Measurements from ENCODE around the gene FER. TPM values are rescaled to one million over a fixed set of nuclear protein-coding genes. Genes with fewer than 3 reads are reported as not detected.

Gene FER
- total and polyA plus RNA-seq, 2 donors: 2.8 to 8.8 TPM

DNA sequence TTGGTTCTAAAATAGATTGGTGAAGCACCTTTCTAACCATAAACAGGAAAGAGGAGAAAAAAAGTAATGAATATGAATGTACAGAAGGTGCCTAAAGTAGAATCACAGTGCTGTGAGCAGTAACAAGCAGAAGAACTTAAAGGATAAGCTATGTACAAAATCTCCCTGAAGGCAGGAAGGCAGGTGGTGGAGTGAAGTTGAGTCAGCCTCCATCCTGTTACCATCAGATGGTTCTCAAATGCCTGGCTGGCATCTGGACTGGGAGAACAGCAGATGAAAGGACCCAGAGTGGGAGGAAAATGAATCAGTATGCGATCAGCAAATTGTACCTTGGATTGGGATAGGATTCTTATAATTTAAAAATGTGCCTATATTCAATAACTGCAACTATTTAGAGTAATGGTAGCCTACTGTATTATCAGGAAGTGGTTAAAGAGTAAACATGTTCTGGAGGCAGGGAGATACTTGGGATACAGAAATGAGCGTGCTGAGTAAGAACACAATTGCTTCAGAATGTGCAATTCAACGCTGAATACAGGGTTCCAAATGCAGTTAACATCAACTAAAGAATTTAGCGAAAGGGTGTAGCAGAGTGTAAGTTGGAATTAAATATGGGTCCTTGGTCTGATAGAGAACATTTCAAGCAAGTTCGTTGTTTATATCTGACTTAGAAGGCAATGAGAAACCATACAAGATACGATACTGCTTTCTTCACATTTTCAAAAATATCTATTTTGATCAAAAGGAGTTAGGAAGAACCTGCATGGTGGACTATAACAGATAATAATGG is 21.1 kb upstream of the FER start:
- H3K27ac ChIP-seq (ENCODE audit: low read depth in 1 of 2, low read length in 1 of 2): no peak overlapping the region
- H3K36me3 ChIP-seq (ENCODE audit: control insufficient read depth in 2 of 2, insufficient read depth in 2 of 2, low read length in 1 of 2): no peaks in the 10 kb centered on the region
- H3K27me3 ChIP-seq (ENCODE audit: control insufficient read depth in 2 of 2, insufficient read depth in 1 of 2, low read length in 1 of 2): peaks cover 0 to 13% of the 10 kb centered on the region in 2 donors
- DNase-seq (ENCODE audit: low read depth in 6 of 9, low spot score in 9 of 9): no peak
- H3K9me3 ChIP-seq (ENCODE audit: control insufficient read depth in 2 of 2, insufficient read depth in 1 of 2, low read length in 1 of 2): no peaks in the 10 kb centered on the region
- H3K4me1 ChIP-seq (ENCODE audit: control insufficient read depth in 2 of 2, insufficient read depth in 2 of 2, low read length in 2 of 2): peaks cover 0 to 9% of the 10 kb centered on the region in 2 donors
- 95% methylated on average over 6 of the region's 6 CpGs for WGBS
- no peak overlapping the region for H3K4me3 ChIP-seq (ENCODE audit: low read length in 2 of 2)

DNA sequence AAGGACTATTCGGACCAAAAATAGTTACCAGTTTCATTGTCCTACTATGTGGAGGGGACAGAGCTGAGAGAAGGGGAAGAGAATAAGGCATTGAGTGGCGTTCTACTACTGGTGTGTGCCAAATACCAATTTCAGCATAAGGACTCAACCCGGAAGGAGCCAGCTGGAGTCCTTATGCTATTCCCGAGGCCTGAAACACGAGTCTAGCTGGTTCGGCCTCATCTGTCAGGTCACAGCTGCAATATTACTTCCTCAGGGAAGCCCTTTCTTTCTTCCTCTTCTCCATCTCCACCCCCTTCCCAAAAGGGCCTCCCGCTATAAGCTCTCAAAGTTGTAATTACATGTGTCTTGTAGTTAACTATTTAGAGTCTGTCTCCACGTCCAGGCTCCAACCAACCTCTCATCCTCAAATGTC is 20.5 kb upstream of the FER start:
- Histone ChIP-seq H3K4me3 (ENCODE audit: low read length in 2 of 2) (peak overlapping the region in 1 of 2 donors; percentile 64), H3K9me3 (ENCODE audit: control insufficient read depth in 2 of 2, insufficient read depth in 1 of 2, low read length in 1 of 2) (no peaks in the 10 kb centered on the region), H3K27me3 (ENCODE audit: control insufficient read depth in 2 of 2, insufficient read depth in 1 of 2, low read length in 1 of 2) (peaks cover 0 to 13% of the 10 kb centered on the region in 2 donors), H3K27ac (ENCODE audit: low read depth in 1 of 2, low read length in 1 of 2) (no peak overlapping the region), H3K36me3 (ENCODE audit: control insufficient read depth in 2 of 2, insufficient read depth in 2 of 2, low read length in 1 of 2) (no peaks in the 10 kb centered on the region), H3K4me1 (ENCODE audit: control insufficient read depth in 2 of 2, insufficient read depth in 2 of 2, low read length in 2 of 2) (peaks cover 0 to 9% of the 10 kb centered on the region in 2 donors)
- 43% methylated on average over 8 of the region's 8 CpGs for WGBS
- peak in 2 of 9 donors; percentile 4 to 17 for DNase-seq (ENCODE audit: low read depth in 6 of 9, low spot score in 9 of 9)

DNA sequence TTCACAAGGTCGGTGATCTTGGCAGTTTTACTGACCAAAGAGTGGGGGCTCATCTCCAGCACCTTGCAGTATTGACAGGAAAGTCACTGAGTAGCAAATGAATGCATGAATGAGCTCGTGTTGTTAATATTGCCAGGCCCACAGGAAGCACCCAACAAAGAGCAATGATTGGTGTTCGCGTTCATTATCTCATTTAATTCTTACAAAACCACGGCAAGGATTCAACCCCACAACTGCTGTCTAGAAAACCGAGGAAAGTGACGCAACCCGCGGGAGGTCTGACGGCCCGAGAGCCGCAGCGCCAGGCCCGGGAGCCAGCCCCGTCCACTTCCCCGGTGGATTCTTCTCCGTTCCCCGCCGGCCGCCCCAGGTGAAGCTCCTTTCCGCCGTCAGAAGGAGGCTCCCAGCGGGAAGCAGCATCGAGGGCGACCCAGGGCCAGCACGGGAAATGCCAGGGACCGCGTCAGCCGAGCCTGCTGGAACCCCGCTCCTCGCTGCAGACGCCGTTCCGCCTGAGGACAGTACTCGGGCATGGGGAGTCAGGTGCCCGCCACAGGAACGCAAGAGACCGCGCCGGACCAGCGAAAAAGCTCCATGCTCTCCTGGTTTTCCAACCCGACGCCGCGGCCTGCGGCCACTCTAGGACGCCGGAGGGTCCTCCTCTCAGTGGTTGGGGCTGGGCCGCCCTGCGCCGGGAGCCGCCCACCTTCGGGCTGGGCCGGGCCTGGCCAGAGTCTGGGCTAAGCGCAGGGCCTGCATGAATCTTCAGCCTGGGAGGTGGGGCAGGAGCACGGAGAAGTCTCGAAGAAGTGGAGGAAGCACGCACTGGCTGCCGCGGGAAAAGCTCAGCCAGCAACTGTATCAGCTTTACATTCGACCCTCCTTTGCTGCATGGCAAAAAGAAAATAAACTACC is 19.8 kb upstream of the FER start:
- no peaks in the 10 kb centered on the region for H3K36me3 ChIP-seq (ENCODE audit: control insufficient read depth in 2 of 2, insufficient read depth in 2 of 2, low read length in 1 of 2)
- peak overlapping the region; percentile 56 to 64 for H3K4me3 ChIP-seq (ENCODE audit: low read length in 2 of 2)
- peak overlapping the region; percentile 61 to 83 for H3K27ac ChIP-seq (ENCODE audit: low read depth in 1 of 2, low read length in 1 of 2)
- peaks cover 0 to 13% of the 10 kb centered on the region in 2 donors for H3K27me3 ChIP-seq (ENCODE audit: control insufficient read depth in 2 of 2, insufficient read depth in 1 of 2, low read length in 1 of 2)
- WGBS: under 1% methylated on average over 61 of the region's 61 CpGs
- H3K9me3 ChIP-seq (ENCODE audit: control insufficient read depth in 2 of 2, insufficient read depth in 1 of 2, low read length in 1 of 2): no peaks in the 10 kb centered on the region
- peaks cover 0 to 9% of the 10 kb centered on the region in 2 donors for H3K4me1 ChIP-seq (ENCODE audit: control insufficient read depth in 2 of 2, insufficient read depth in 2 of 2, low read length in 2 of 2)
- DNase-seq (ENCODE audit: low read depth in 6 of 9, low spot score in 9 of 9): peak in 4 of 9 donors; percentile 30 to 60 (median 38)

DNA sequence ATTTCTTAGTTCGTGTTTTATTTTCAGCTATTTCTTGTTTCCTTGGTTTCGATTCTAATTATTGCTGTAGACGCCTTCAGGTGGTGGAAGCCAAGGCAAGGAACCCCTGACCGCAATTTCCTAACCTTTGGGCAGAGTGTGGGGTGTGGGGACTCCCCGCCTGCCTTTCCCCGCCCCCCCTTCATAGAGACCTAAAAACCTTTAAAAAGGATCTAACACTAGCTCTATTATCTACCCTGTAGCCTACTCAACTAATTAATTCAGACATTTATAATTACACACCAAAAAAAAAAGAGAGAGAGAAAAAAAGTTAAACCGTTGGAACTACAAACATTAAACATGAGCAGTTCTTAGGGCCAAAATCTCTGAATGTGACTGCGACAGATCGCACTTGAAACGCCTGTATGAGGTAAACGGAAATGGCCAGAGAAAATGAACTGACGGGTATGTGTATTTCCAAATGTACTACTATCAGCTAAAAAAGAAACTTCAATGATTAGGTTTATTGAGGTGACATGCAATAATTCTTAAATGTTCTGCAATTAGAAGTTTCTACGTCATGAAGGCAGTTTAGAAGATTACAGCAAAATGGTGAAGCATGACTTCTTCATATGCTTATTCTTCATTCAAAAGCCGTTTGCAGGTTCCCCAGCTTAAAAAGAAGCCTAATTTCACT is 19.0 kb upstream of the FER start:
- no peaks in the 10 kb centered on the region for H3K9me3 ChIP-seq (ENCODE audit: control insufficient read depth in 2 of 2, insufficient read depth in 1 of 2, low read length in 1 of 2)
- WGBS: 8% methylated on average over 14 of the region's 14 CpGs
- no peaks in the 10 kb centered on the region for H3K36me3 ChIP-seq (ENCODE audit: control insufficient read depth in 2 of 2, insufficient read depth in 2 of 2, low read length in 1 of 2)
- H3K27me3 ChIP-seq (ENCODE audit: control insufficient read depth in 2 of 2, insufficient read depth in 1 of 2, low read length in 1 of 2): peaks cover 0 to 13% of the 10 kb centered on the region in 2 donors
- H3K4me3 ChIP-seq (ENCODE audit: low read length in 2 of 2): peak overlapping the region; percentile 56 to 64
- peaks cover 0 to 9% of the 10 kb centered on the region in 2 donors for H3K4me1 ChIP-seq (ENCODE audit: control insufficient read depth in 2 of 2, insufficient read depth in 2 of 2, low read length in 2 of 2)
- H3K27ac ChIP-seq (ENCODE audit: low read depth in 1 of 2, low read length in 1 of 2): peak overlapping the region; percentile 52 to 56
- peak in 2 of 9 donors; percentile 21 to 30 for DNase-seq (ENCODE audit: low read depth in 6 of 9, low spot score in 9 of 9)

- DNase-seq (ENCODE audit: low read depth in 6 of 9, low spot score in 9 of 9): no peak
- WGBS: 87% methylated on average over 8 of the region's 8 CpGs
- no peak overlapping the region for H3K4me3 ChIP-seq (ENCODE audit: low read length in 2 of 2)
- peaks cover 0 to 9% of the 10 kb centered on the region in 2 donors for H3K4me1 ChIP-seq (ENCODE audit: control insufficient read depth in 2 of 2, insufficient read depth in 2 of 2, low read length in 2 of 2)
- H3K27me3 ChIP-seq (ENCODE audit: control insufficient read depth in 2 of 2, insufficient read depth in 1 of 2, low read length in 1 of 2): peaks cover 0 to 13% of the 10 kb centered on the region in 2 donors
- H3K27ac ChIP-seq (ENCODE audit: low read depth in 1 of 2, low read length in 1 of 2): no peak overlapping the region
- no peaks in the 10 kb centered on the region for H3K9me3 ChIP-seq (ENCODE audit: control insufficient read depth in 2 of 2, insufficient read depth in 1 of 2, low read length in 1 of 2)
- no peaks in the 10 kb centered on the region for H3K36me3 ChIP-seq (ENCODE audit: control insufficient read depth in 2 of 2, insufficient read depth in 2 of 2, low read length in 1 of 2)
These were observed 18.5 kb upstream of the FER start for GRCh38 chr5:108729242-108729615.

DNA sequence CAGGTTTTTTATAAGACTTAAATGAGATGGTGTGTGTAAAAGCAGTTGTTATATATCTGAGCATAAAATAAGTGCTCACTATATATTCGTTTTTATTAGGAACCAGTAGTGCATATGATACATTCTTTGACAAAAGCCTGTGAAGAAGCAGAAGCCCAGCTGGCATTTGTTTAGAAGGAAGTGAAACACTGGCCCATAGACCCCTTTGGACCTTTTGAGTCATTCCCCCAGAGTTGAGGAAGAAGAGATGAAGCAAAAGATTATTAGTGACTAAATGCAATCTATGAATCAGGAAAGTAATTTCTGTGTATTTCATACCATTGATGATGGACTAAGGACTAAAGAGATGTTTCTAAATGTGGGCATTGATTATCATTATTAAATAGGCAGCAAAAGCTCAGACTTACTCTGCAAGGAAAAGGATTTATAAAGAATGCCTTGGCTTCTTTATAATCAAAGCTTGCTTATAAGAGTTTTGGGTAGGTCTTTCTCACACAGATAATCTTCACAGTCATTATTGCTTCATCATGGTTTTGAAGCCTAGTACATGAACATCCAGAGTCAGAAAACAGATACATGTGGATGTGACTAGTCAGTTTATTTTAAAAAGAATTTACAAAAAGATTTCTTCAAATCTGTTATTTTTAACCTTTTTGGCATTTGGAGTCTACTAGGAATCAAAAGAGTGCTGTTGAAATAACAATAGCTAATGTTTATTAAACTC is 16.9 kb upstream of the FER start:
- H3K4me1 ChIP-seq (ENCODE audit: control insufficient read depth in 2 of 2, insufficient read depth in 2 of 2, low read length in 2 of 2): peaks cover 0 to 9% of the 10 kb centered on the region in 2 donors
- no peak overlapping the region for H3K4me3 ChIP-seq (ENCODE audit: low read length in 2 of 2)
- DNase-seq (ENCODE audit: low read depth in 6 of 9, low spot score in 9 of 9): no peak
- peaks cover 0 to 13% of the 10 kb centered on the region in 2 donors for H3K27me3 ChIP-seq (ENCODE audit: control insufficient read depth in 2 of 2, insufficient read depth in 1 of 2, low read length in 1 of 2)
- H3K27ac ChIP-seq (ENCODE audit: low read depth in 1 of 2, low read length in 1 of 2): no peak overlapping the region
- H3K9me3 ChIP-seq (ENCODE audit: control insufficient read depth in 2 of 2, insufficient read depth in 1 of 2, low read length in 1 of 2): no peaks in the 10 kb centered on the region
- H3K36me3 ChIP-seq (ENCODE audit: control insufficient read depth in 2 of 2, insufficient read depth in 2 of 2, low read length in 1 of 2): no peaks in the 10 kb centered on the region
- WGBS: 86% methylated on average over 1 of the region's 1 CpG

DNA sequence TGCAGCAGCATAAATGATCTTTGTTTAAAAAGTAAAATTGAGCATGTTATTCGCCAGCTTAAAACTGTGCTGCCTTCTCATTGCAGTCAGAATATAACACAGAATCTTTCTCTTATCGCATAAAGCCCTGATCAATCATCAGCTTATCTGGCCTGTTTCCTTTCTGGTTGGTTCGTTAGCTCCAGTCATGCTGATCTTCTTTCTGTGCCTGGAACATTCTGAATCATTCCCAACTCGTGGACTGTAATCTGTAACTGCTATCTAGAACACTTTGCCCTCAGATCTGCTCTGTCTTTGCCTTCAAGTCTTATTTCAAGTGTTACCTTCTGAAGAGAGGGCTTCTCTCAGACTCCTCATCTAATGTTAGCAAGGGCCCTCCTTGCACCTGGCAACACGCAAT is 11.9 kb upstream of the FER start:
- Histone ChIP-seq H3K27ac (ENCODE audit: low read depth in 1 of 2, low read length in 1 of 2) (no peak overlapping the region), H3K27me3 (ENCODE audit: control insufficient read depth in 2 of 2, insufficient read depth in 1 of 2, low read length in 1 of 2) (no peaks in the 10 kb centered on the region), H3K9me3 (ENCODE audit: control insufficient read depth in 2 of 2, insufficient read depth in 1 of 2, low read length in 1 of 2) (no peaks in the 10 kb centered on the region), H3K36me3 (ENCODE audit: control insufficient read depth in 2 of 2, insufficient read depth in 2 of 2, low read length in 1 of 2) (no peaks in the 10 kb centered on the region), H3K4me3 (ENCODE audit: low read length in 2 of 2) (no peak overlapping the region), H3K4me1 (ENCODE audit: control insufficient read depth in 2 of 2, insufficient read depth in 2 of 2, low read length in 2 of 2) (no peaks in the 10 kb centered on the region)
- WGBS: 89% methylated on average over 5 of the region's 5 CpGs
- DNase-seq (ENCODE audit: low read depth in 6 of 9, low spot score in 9 of 9): no peak

- H3K27me3 ChIP-seq (ENCODE audit: control insufficient read depth in 2 of 2, insufficient read depth in 1 of 2, low read length in 1 of 2): no peaks in the 10 kb centered on the region
- H3K36me3 ChIP-seq (ENCODE audit: control insufficient read depth in 2 of 2, insufficient read depth in 2 of 2, low read length in 1 of 2): no peaks in the 10 kb centered on the region
- H3K4me3 ChIP-seq (ENCODE audit: low read length in 2 of 2): no peak overlapping the region
- no peaks in the 10 kb centered on the region for H3K4me1 ChIP-seq (ENCODE audit: control insufficient read depth in 2 of 2, insufficient read depth in 2 of 2, low read length in 2 of 2)
- no peak overlapping the region for H3K27ac ChIP-seq (ENCODE audit: low read depth in 1 of 2, low read length in 1 of 2)
- no peaks in the 10 kb centered on the region for H3K9me3 ChIP-seq (ENCODE audit: control insufficient read depth in 2 of 2, insufficient read depth in 1 of 2, low read length in 1 of 2)
- WGBS: 94% methylated on average over 7 of the region's 7 CpGs
- DNase-seq (ENCODE audit: low read depth in 6 of 9, low spot score in 9 of 9): no peak
These were observed 10.8 kb upstream of the FER start for GRCh38 chr5:108736855-108737254.
